ENCODE data around the gene TAS2R30.

GRCh38 chr12:11183011-11183410 lies 48.6 kb upstream of the TAS2R30 start:
- TF ChIP-seq DPF2 (IDR thresholded peaks at IDR 0.05): no peak
- no peak for TF ChIP-seq HDAC2 (IDR thresholded peaks at IDR 0.05)
- TF ChIP-seq BRCA1 (IDR thresholded peaks at IDR 0.05): no peak
- no peak for TF ChIP-seq BRCA1 (CRISPR knock-in tag; IDR thresholded peaks at IDR 0.05)
- no peak for TF ChIP-seq POLR2AphosphoS2 (IDR thresholded peaks at IDR 0.05; ENCODE audit: low read length)
- TF ChIP-seq POLR2AphosphoS5 (IDR thresholded peaks at IDR 0.05; ENCODE audit: control insufficient read depth, insufficient read depth, low read depth, low read length): no peak
- TF ChIP-seq ID3 (CRISPR knock-in tag; IDR thresholded peaks at IDR 0.05): no peak
- no peak for TF ChIP-seq ID3 (tag; IDR thresholded peaks at IDR 0.05)
- no peak for TF ChIP-seq REST (IDR thresholded peaks at IDR 0.05; ENCODE audit: borderline replicate concordance)
- no peak for TF ChIP-seq REST (CRISPR knock-in tag; IDR thresholded peaks at IDR 0.05; ENCODE audit: low read depth)
- no peak for TF ChIP-seq ARID1B (IDR thresholded peaks at IDR 0.05)
- no peak for TF ChIP-seq CTCF (IDR thresholded peaks at IDR 0.05 in 2 of 3, conservative IDR thresholded peaks at IDR 0.05 in 1 of 3; ENCODE audit: insufficient read depth in 2 of 3, low read depth in 1 of 3, low read length in 3 of 3)
